ENCODE results near the gene ASGR1.

The ASGR1 gene

GRCh38 chr17:7216242-7217112 lies 37.3 kb upstream of the ASGR1 start:
- no peak for DNase-seq (ENCODE audit: low read depth)

- no peak for DNase-seq (ENCODE audit: low read depth)
Observed at GRCh38 chr17:7215652-7216180, 36.5 kb upstream of the ASGR1 start.

DNA sequence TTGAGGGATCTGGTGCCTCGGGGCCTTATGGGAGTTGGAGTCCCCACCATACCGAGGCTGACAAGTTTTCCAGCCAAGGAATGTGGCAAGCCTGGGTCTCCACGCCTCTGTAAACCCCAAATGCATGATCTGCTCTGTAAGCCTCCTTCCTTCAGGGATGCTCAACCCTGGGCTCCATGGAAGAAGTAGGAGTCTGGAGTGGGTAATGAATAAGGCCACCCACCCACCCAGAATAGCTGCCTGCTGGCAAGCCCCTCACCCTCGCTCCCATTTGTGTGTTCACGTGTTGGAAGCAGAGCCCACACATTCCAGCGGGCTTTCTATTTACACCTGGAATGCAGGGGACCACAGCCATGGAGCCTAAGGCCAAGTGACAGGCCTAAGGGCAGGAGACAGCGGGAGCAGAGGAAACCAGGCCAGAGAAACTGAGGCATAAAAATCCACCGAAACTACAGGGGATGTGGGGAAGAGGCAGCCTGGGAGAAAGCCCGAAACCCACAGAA lies 36.0 kb upstream of the ASGR1 start:
- no peak for DNase-seq (ENCODE audit: low read depth)

- DNase-seq (ENCODE audit: low read depth) = peak; percentile 92
Observed at GRCh38 chr17:7214300-7215135, 35.3 kb upstream of the ASGR1 start.

DNA sequence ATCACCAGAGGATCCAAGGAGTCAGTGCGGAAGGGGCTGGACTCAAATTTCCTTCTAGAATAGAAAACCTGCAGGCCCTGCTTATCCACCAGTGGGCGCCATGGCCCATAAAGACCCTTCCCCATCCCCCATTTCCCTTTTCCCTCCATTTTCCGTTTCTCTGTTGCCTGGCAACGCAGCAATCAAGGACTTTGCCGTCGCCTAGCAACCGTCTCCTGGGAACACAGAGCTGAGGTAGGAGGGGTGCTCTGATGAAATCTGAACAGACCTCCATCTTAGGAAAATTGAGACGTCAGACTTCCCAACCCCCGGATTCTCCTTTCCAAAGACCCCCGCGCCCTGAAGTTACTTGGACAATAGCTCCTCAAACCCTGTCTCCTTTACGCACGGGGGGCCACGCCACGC lies 34.7 kb upstream of the ASGR1 start:
- peak; percentile 75 for DNase-seq (ENCODE audit: low read depth)

DNA sequence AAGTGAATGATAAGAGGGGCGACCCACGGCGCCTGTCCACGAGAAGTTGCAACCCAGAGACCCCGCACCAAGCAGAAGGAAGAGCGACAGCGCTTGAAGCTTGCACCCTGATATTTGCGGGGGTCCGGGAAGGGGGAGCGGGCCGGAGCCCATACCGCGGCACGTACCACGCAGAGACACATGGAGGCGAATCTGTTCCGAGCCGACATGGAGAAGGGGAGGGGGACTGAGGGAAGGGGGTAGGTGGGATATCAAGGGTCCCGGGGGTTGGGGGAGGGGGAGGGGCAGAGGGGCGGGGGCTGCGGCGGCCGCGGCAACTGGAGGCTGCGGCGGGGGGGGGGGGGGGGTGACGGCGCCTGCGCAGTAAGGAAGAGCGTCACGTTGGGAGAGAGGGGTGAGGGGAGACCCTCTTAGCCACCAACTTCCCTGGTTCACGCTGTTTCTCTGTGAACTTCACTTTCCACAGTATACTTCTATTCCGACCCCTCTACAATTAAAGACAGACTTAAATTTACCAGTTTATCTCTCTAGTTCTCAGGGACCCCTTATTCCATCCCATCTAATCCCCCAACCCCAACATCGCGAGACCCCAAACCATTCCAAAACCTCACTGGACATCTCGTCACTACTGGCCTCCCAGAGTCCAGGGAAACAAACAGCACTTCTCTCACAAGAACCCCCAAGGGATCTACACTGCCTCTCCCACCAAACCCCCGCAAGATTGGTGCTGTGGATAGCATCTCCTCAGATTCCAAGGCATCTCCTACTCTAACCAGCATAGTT lies 32.5 kb upstream of the ASGR1 start:
- no peak for DNase-seq (ENCODE audit: low read depth)

DNA sequence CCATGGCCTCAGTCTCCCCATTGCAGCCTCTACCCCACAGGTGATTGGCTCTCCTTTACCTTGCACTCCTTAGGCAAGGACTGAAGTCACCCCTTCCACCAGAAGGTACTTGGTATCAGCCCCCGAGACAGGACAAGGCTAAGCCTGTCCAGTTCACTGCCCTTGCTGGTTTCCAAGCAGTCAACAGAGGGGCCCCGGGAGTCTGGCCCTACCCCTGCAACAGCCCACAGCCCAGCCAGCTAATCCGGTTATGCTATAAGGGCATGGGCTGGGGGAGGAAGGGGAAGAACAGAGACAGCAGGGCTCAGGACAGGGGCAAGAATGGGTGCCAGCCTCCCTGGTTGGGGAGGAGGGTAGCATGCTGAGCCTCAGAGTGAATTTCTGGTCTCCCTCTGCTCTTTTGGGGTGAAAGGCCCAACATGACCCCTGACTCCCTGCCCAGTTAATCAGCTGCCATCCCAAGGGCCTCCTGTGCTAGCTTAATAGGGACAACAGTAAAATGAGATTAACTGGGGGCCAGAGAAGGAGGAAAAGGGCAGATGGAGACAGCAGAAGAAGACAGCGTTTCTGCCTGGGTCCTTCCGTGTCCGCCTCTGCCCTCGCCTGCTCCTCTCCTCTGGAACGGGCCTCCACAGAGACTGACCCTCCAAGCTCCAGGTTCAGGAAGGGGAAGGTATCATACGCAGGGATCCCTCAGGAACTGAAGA lies 29.7 kb upstream of the ASGR1 start:
- DNase-seq (ENCODE audit: low read depth) = no peak

GRCh38 chr17:7208027-7208571 lies 28.9 kb upstream of the ASGR1 start:
- no peak for DNase-seq (ENCODE audit: low read depth)

DNA sequence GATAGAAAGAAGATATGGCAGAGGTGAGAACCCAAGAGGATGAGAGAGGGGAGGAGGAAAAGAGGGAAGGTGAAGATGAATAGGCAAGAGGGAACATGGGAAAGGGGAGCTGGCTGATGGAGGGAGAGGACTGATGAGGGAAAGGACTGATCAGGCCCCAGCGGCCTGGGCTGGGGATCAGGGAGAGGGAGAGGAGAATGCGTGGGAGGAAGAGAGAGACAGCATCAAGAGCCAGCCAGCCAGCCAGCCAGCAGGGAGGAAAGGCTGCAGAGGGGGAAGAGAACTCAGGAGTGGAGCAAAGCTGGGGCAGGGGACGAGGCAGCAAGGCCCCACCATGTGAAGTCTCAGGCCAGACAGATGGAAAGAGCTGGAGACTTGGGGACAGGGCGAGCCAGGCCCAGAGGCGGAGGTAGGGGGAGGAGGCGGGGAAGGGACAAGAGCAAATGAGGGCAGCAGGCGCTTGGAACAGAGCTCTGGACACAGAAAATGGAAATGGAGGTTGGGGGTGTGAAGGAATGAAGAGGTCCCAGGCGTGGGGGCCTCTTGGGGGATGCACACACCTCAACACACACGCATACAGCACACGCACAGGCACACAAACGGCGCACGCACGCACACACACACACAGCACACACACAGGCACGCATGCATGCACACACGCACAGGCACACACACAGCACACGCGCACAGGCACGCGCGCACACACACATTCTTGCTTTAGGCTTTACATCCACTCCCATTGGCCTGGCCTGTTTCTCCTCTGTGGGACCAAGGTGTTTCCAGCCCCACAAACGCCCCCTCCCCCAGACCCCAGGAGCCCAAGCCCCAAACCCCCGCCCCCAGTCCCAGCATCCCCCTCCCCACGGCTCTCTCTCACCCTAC lies 28.2 kb upstream of the ASGR1 start:
- no peak for DNase-seq (ENCODE audit: low read depth)

DNA sequence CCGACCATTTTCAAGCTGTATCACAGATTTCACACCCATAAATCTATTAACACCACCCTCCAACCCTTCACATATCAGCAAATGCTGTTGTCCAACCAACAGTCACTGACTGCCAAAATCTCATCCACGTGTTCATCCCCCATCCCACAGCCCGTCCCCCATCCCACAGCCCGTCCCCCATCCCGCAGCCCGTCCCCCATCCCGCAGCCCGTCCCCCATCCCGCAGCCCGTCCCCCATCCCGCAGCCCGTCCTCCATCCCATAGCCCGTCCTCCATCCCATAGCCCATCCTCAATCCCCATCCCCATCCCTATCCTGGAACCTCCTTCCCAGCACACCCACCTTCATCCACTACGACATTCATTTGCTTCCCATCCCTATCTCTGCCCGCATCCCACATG lies 26.4 kb upstream of the ASGR1 start:
- no peak for DNase-seq (ENCODE audit: low read depth)

DNA sequence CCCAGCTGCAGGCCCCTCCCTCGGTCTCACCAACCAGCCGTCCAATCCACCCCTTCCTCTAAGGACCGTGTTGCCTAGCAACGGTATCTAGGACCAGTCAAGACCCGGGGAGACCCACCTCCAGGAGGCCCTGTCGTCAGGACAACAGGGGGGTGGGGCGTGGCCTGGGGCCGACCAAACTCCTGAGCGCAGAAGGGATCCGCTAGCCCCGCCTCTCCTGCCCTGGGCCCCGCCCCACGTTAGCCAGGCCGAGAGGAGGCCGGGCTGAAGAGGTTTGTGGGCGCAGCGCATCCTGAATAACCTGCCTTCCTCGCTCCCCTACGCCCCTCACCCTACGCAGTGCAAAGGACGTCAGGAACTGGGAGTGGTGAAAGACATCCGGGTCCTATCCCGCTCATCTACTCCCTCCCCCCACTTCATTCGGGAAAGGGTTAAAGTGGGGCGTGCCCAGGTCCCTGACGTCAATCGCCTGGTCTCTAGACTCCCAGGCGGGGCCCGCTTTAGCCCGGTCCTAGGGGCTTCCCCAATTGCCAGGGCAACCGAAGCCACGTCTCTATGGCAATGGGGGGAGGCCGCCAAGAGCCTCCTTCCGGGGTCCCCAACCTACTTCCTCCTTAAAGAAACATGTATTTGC lies 25.8 kb upstream of the ASGR1 start:
- DNase-seq (ENCODE audit: low read depth) = peak; percentile 71

GRCh38 chr17:7204336-7204735 lies 25.2 kb upstream of the ASGR1 start:
- no peak for DNase-seq (ENCODE audit: low read depth)

GRCh38 chr17:7203391-7203790 lies 24.2 kb upstream of the ASGR1 start:
- no peak for DNase-seq (ENCODE audit: low read depth)

- no peak for DNase-seq (ENCODE audit: low read depth)
Observed at GRCh38 chr17:7196651-7197401, 17.7 kb upstream of the ASGR1 start.

GRCh38 chr17:7195971-7196370 lies 16.8 kb upstream of the ASGR1 start:
- DNase-seq (ENCODE audit: low read depth) = no peak

- DNase-seq (ENCODE audit: low read depth) = no peak
Observed at GRCh38 chr17:7192271-7192937, 13.2 kb upstream of the ASGR1 start.

GRCh38 chr17:7191571-7192270 lies 12.6 kb upstream of the ASGR1 start:
- no peak for DNase-seq (ENCODE audit: low read depth)

- DNase-seq (ENCODE audit: low read depth) = no peak
Observed at GRCh38 chr17:7191069-7191468, 11.9 kb upstream of the ASGR1 start.

All from fibroblast of gingiva (primary cell).